HG02642 (cell line): ENCODE results near the gene SLC17A4.
A peak's percentile ranks its signal among the peaks of the same experiment; 100 is the strongest.

Experiments
- ATAC-seq: cut with Tn5 transposase; IDR thresholded peaks from one replicate; pipeline ENCODE4 v1.9.1; 2021; ENCODE audit warnings: mild to moderate bottlenecking; ENCODE audit not compliant: unreplicated experiment, poor library complexity

The SLC17A4 gene

DNA sequence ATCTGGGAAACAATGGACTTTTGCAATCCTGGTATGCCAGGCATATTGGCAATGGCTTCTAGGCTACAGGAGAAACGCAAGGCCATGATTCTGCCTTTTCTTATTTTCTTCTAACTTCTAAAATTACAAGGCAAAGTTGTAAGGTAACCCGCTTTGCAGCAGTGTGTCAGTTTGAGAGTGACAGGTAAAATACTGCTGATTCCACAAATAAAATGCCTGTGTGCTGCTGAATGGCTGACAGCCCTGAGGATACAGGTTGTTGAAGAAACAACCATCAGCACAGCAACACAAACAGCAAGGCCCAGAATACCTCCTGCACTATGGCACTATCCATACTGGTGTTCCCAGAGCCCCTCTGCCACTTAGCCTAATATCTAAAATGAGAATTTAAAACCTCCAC lies 40.2 kb downstream of the SLC17A4 start:
- ATAC-seq, result no peak

DNA sequence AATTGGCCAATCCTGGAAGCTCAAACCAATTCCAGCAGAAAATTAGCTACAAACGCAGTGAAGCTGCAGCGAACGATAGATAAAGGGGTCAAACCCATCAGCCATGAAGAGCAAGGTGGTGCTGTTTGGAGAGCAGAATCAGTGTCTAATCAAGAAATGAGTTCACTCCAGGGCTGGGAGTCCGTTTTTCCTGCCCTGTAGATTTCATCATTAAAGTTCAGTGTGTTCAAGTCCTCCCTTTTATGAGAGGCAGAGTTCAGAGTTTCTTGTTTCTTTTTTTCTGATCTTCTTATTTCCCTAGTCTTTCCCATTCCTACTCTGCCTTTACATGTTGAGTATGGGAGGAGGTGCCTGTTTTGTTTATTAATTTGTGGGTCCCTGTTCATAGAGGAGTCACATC lies 46.9 kb downstream of the SLC17A4 start:
- ATAC-seq, result no peak

DNA sequence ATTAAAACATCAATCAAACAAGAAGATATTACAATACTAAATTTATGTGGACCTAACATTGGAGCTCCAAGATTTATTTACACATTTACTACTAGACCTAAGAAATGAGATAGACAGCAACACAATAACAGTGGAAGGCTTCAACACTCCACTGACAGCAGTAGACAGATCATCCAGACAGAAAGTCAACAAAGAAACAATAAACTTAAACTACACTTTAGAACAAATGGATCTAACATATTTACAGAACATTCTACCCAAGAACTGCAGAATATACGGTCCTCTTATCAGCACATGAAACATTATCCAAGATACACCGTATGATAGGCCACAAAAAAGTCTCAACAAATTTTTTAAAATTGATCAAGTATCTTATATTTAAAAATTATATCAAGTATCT lies 50.3 kb downstream of the SLC17A4 start:
- ATAC-seq, result no peak

DNA sequence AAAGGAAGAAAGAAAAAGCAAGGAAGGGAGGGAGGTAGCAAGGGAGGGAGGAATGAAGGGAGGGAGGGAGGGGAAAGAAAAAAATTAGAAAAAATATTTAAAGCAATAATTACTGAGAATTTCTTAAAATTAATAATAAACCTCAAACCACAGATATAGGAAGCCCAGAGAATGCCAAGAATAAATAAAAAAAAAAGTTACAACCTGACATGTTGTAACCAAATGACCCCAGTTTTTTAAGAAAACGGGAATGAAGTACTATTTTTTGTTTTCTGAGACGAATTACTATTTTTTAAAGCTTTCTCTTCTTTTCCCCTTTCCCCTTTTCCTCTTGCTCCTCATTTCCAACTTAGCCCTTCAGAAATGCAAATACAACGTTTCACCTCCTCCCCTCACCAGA lies 60.7 kb downstream of the SLC17A4 start:
- ATAC-seq, result no peak

DNA sequence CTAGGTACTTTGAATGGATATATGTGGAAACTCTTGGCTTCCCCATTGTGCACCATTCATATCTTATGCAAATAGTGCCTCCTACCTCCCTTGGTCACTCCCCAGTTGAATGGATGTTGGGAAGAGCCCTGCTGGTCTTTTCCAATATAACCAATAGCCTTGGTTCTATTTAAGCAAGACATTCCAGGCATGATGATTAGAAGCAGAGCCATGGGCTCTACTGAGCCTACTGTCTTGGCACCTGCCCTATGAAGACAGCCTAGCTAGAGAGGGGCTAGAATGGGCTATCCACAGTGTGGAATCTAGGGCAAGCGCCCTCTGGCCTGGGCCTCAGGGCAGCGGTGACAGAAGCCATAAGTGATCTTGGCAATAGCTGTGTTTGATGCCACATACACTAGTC lies 61.7 kb downstream of the SLC17A4 start:
- no peak for ATAC-seq

DNA sequence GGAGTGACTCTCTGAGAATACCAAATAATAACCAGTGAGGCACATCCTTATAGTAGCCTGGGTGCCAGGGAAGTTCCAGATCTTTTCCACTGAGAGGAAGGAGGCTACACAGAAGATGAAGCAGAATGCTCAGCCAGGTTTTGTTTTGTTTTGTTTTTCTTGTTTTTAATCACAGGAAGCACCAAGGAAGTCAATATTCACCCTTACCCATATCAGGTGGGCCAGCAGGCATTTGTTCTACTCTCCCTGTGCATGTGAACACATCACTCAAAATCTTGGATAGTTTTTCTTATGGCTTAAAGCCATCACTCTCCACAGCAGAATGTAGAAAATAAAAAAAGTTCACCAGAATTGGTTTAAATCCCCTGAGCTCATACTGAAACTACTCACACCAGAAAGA lies 66.8 kb downstream of the SLC17A4 start:
- no peak for ATAC-seq

DNA sequence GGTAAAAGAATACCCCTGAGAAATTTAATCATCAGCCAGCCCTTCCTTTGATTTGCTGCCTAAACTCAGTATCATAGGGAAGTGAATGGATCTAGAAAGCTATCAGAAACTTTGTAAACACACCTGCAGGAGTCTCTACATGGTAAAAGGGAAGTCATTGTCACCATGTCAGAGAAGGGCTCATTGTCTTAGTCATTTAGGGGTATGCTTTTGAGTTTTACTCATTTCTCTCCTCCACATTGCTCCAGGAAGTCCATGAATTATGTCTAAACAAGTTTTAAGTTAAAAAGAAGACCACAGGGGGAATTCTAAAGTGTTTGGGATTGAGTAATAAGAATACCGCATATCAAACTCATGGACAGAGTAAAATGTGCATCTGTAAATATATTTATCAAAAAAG lies 74.8 kb downstream of the SLC17A4 start:
- ATAC-seq, result peak; percentile 83

DNA sequence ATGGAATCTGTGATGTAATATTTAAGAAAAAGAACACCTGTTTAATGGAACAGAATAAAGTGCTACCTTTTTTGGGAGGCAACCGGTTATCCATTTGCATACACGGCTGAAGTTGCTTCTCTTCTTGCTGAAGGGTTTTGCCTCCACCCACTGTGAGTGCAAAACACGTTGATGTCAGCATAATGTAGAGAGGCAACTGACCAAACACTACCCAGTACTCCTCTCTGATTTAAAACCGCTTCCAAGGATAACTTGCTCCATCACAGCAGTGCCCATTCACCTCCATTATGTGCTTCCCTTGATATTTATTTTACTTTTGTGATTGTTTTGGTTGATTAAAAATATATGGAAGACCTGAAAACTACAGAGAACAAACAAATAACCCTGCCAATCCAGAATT lies 75.9 kb downstream of the SLC17A4 start:
- no peak for ATAC-seq
